Measurements from ENCODE around the gene CASD1.

GRCh38 chr7:94478648-94479214 is 30.9 kb upstream of the CASD1 start:
- no peak for TF ChIP-seq CTCF (IDR thresholded peaks at IDR 0.05)
- TF ChIP-seq POLR2A (IDR thresholded peaks at IDR 0.05) = no peak
- TF ChIP-seq POLR2AphosphoS5 (IDR thresholded peaks at IDR 0.05) = no peak
- no peak for TF ChIP-seq EP300 (IDR thresholded peaks at IDR 0.05)

Data from sigmoid colon (tissue), 4 donors.